GM12891 (cell line): ENCODE results near the gene BRF1.

Source experiments
- POLR2A ChIP-seq: IDR thresholded peaks from 2 replicates; pipeline ENCODE4 v1.6.1; 2011; ENCODE audit warnings: low read depth, low read length, control low read depth
- POLR2AphosphoS5 ChIP-seq: IDR thresholded peaks from 2 replicates; pipeline ENCODE4 v1.6.1; 2011; ENCODE audit warnings: low read depth, low read length, control low read depth
- POU2F2 ChIP-seq: IDR thresholded peaks from 2 replicates; pipeline ENCODE4 v1.6.1; 2011; ENCODE audit warnings: low read depth, mild to moderate bottlenecking, control low read depth, low read length, moderate library complexity

DNA sequence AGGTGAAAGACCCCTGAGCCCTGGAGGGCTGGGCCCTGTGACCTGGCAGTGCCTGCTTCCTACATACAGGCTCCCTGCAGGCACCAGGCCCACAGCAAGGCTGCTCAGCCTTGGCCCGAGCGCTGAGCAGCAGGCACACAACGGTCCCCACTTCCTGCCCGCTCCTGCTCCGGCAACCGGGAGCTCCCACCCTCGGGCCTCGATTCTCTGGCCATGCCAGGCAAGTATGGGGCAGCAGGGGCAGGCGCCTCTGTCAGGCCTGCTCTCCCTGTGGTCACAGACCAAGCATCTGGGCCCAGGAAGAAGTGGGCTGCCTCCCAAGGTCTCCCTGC lies 89.1 kb downstream of the BRF1 start:
- TF ChIP-seq POLR2AphosphoS5 (no peak), POLR2A (no peak), POU2F2 (no peak)
